Lower leg skin (tissue), 3 donors: ENCODE data around the gene SBNO2.

ENCODE experiments used
- POLR2A ChIP-seq, 2 donors: fragments of 450-650 bp; IDR thresholded peaks; one replicate each; pipeline ENCODE4 v1.6.1; 2016 to 2017; ENCODE audit warnings: antibody characterized with exemption in 2 of 2, mild to moderate bottlenecking in 1 of 2, moderate library complexity in 1 of 2
- TF ChIP-seq, protein P1 (sequence below), 3 donors: fragments of 450-650 bp; IDR thresholded peaks; one replicate each; pipeline ENCODE4 v1.5.1; 2016; ENCODE audit warnings: antibody characterized with exemption in 3 of 3, mild to moderate bottlenecking in 3 of 3, moderate library complexity in 2 of 3

GRCh38 chr19:1123381-1123780 is 50.7 kb downstream of the SBNO2 start:
- TF ChIP-seq, protein P1, sequence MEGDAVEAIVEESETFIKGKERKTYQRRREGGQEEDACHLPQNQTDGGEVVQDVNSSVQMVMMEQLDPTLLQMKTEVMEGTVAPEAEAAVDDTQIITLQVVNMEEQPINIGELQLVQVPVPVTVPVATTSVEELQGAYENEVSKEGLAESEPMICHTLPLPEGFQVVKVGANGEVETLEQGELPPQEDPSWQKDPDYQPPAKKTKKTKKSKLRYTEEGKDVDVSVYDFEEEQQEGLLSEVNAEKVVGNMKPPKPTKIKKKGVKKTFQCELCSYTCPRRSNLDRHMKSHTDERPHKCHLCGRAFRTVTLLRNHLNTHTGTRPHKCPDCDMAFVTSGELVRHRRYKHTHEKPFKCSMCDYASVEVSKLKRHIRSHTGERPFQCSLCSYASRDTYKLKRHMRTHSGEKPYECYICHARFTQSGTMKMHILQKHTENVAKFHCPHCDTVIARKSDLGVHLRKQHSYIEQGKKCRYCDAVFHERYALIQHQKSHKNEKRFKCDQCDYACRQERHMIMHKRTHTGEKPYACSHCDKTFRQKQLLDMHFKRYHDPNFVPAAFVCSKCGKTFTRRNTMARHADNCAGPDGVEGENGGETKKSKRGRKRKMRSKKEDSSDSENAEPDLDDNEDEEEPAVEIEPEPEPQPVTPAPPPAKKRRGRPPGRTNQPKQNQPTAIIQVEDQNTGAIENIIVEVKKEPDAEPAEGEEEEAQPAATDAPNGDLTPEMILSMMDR (IDR thresholded peaks at IDR 0.05), result no peak
- TF ChIP-seq POLR2A (IDR thresholded peaks at IDR 0.05), result no peak
